Measurements from ENCODE around the gene MTIF2. TPM values are rescaled to one million over a fixed set of nuclear protein-coding genes. Genes with fewer than 3 reads are reported as not detected.
A peak's percentile ranks its signal among the peaks of the same experiment; 100 is the strongest.

MTIF2 gene
- total RNA-seq, 1 experiment from 2014 or later = 34.1 TPM

DNA sequence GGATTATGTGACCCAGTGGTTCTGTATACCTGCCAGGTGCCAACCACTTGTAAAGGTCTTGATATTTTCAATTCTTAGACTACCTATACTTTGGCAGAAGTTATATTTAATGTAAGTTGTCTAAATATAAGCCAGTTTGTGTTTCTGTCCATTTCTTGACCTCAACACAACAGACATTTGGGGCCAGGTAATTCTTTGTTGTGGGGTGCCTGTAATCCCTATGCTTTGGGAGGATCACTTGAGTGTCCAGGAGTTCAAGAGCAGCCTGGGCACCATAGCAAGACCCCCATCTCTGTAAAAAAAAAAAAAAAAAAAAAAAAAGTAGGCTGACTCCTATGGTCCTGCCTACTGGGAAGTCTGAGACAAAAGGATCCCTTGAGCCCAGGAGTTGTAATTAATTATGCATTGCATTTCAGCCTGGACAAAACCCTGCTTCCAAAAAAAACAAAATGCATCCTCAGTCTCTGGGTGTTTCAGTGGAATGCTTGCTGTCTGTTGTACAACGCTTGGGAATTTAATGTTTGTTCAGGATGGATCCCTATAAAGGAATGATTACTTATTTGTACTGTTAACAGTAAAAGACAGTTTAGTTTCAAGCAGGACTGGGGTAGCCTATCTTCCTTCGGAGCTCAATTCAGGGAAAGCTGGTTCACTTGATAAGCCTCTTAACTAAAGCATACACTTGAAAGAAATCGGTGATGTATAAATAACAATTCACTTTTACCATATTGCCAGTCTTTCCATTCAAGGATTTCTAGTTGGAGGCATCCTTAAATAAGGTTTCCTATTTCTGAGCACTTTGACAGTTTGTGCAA, 33.1 kb downstream of the MTIF2 start:
- Histone ChIP-seq H3K27ac (ENCODE audit: low read length) (0 out of 2 replicates have a peak overlapping the region, but pooled peaks have one; percentile 23), H3K4me1 (ENCODE audit: control insufficient read depth, insufficient read depth, low read length) (peaks cover 27% of the 10 kb centered on the region), H3K27me3 (ENCODE audit: control insufficient read depth, insufficient read depth, low read length) (no peaks in the 10 kb centered on the region), H3K4me3 (ENCODE audit: low read depth in 2 of 2, low read length in 2 of 2) (no peak overlapping the region), H3K9me3 (ENCODE audit: control insufficient read depth, insufficient read depth, low read depth, low read length) (no peaks in the 10 kb centered on the region), H3K36me3 (ENCODE audit: control insufficient read depth, insufficient read depth, low read length) (peaks cover 41% of the 10 kb centered on the region)
- in situ Hi-C loops (cut with HindIII; ENCODE audit: low pct_unique_long_range_greater_than_20kb, low sequenced_read_pairs) (no loop called here), intact Hi-C loops (cut with micrococcal nuclease; ENCODE audit: unreplicated experiment) (no loop called here)
- DNase-seq (ENCODE audit: low read depth, low spot score) (no peak), ATAC-seq (no peak)
- CTCF ChIA-PET = no interaction called here
- no TSS peak for BruUV-seq (replicated peaks)
- POLR2A ChIA-PET = no interaction called here
- TF ChIP-seq CTCF (IDR thresholded peaks at IDR 0.05) (no peak), POLR2AphosphoS5 (IDR thresholded peaks at IDR 0.05; ENCODE audit: low read depth, low read length) (peak; percentile 41; the same call in 1 of the 2 replicates), TCF7L2 (IDR thresholded peaks at IDR 0.05; ENCODE audit: low read depth, low read length) (no peak)

DNA sequence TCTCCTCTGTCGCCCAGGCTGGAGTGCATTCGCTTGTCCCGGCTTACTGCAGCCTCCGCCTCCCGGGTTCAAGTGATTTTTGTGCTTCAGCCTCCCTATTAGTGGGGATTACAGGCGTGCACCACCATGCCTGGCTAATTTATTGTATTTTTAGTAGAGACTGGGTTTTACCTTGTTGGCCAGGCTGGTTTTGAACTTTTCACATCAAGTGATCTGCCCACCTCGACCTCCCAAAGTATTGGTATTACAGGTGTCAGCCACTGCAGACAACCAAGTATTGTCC, 35.4 kb downstream of the MTIF2 start:
- no peak for TF ChIP-seq CTCF (IDR thresholded peaks at IDR 0.05)
- TF ChIP-seq, protein P1, sequence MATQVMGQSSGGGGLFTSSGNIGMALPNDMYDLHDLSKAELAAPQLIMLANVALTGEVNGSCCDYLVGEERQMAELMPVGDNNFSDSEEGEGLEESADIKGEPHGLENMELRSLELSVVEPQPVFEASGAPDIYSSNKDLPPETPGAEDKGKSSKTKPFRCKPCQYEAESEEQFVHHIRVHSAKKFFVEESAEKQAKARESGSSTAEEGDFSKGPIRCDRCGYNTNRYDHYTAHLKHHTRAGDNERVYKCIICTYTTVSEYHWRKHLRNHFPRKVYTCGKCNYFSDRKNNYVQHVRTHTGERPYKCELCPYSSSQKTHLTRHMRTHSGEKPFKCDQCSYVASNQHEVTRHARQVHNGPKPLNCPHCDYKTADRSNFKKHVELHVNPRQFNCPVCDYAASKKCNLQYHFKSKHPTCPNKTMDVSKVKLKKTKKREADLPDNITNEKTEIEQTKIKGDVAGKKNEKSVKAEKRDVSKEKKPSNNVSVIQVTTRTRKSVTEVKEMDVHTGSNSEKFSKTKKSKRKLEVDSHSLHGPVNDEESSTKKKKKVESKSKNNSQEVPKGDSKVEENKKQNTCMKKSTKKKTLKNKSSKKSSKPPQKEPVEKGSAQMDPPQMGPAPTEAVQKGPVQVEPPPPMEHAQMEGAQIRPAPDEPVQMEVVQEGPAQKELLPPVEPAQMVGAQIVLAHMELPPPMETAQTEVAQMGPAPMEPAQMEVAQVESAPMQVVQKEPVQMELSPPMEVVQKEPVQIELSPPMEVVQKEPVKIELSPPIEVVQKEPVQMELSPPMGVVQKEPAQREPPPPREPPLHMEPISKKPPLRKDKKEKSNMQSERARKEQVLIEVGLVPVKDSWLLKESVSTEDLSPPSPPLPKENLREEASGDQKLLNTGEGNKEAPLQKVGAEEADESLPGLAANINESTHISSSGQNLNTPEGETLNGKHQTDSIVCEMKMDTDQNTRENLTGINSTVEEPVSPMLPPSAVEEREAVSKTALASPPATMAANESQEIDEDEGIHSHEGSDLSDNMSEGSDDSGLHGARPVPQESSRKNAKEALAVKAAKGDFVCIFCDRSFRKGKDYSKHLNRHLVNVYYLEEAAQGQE (IDR thresholded peaks at IDR 0.05; ENCODE audit: insufficient read depth in 1 of 2, low read depth in 2 of 2, low read length in 1 of 2) = no peak
- no peak for TF ChIP-seq TCF7L2 (IDR thresholded peaks at IDR 0.05; ENCODE audit: low read depth, low read length)
- no peak for TF ChIP-seq SIN3A (IDR thresholded peaks at IDR 0.05; ENCODE audit: borderline replicate concordance, insufficient read depth, low read depth, low read length)
- TF ChIP-seq POLR2AphosphoS5 (IDR thresholded peaks at IDR 0.05; ENCODE audit: low read depth, low read length) = no peak
- in situ Hi-C loops (cut with HindIII; ENCODE audit: low pct_unique_long_range_greater_than_20kb, low sequenced_read_pairs) (no loop called here), intact Hi-C loops (cut with micrococcal nuclease; ENCODE audit: unreplicated experiment) (no loop called here)
- POLR2A ChIA-PET = no interaction called here
- peaks cover 27% of the 10 kb centered on the region for H3K4me1 ChIP-seq (ENCODE audit: control insufficient read depth, insufficient read depth, low read length)
- CTCF ChIA-PET = no interaction called here
- H3K9me3 ChIP-seq (ENCODE audit: control insufficient read depth, insufficient read depth, low read depth, low read length) = no peaks in the 10 kb centered on the region
- DNase-seq (ENCODE audit: low read depth, low spot score) (no peak), ATAC-seq (no peak)
- H3K27me3 ChIP-seq (ENCODE audit: control insufficient read depth, insufficient read depth, low read length) = no peaks in the 10 kb centered on the region
- peak overlapping the region; percentile 78 to 99 for H3K4me3 ChIP-seq (ENCODE audit: low read depth in 2 of 2, low read length in 2 of 2)
- H3K27ac ChIP-seq (ENCODE audit: low read length) = peak overlapping the region; percentile 100
- no TSS peak for BruUV-seq (replicated peaks)
- H3K36me3 ChIP-seq (ENCODE audit: control insufficient read depth, insufficient read depth, low read length) = peaks cover 38% of the 10 kb centered on the region
